GM19193 (cell line): ENCODE data around the gene ARAF.

Experiments used
- POLR2A ChIP-seq: IDR thresholded peaks from 4 replicates; pipeline ENCODE4 v1.6.1; 2011; ENCODE audit not compliant: insufficient read depth, insufficient read length; ENCODE audit errors: extremely low read depth

Gene ARAF

GRCh38 chrX:47620303-47620685 lies 59.3 kb downstream of the ARAF start:
- no peak for TF ChIP-seq POLR2A
